MCF 10A (cell line): ENCODE data around the gene ADGRE3. TPM values are rescaled to one million over a fixed set of nuclear protein-coding genes. Genes with fewer than 3 reads are reported as not detected.

Experiments used
- BruUV-seq: library from RNA; stranded (reverse); fragments of 400-500 nt; replicated peaks from 2 replicates; lab custom pipeline; 2021; lab: Mats Ljungman, UMichigan
- CTCF ChIA-PET: fragments of 300-600 bp; sonication (Branson Sonifier 250); formaldehyde crosslinking; extraction: SDS; loops from one replicate; lab custom pipeline; 2021; ENCODE audit warnings: antibody characterized with exemption, inconsistent platforms; lab: Yijun Ruan, JAX
- POLR2A ChIA-PET: fragments of 300-600, 350-650 bp; sonication (Branson Sonifier 250); formaldehyde crosslinking; extraction: SDS; loops from one replicate; lab custom pipeline; 2020; ENCODE audit warnings: antibody characterized with exemption, inconsistent platforms; lab: Yijun Ruan, JAX
- DNase-seq: peaks from one replicate; pipeline ENCODE4 v3.0.0-alpha.2; 2018; ENCODE audit not compliant: unreplicated experiment
- H3K27ac Mint-ChIP-seq: one replicate; pipeline ENCODE4 v1.8.0; 2022; ENCODE audit warnings: mild to moderate bottlenecking, low read depth, mixed read lengths; ENCODE audit not compliant: unreplicated experiment
- H3K27me3 Mint-ChIP-seq: one replicate; pipeline ENCODE4 v1.8.0; 2022; ENCODE audit warnings: mixed read lengths; ENCODE audit not compliant: insufficient read depth, unreplicated experiment
- H3K36me3 Mint-ChIP-seq: one replicate; pipeline ENCODE4 v1.8.0; 2022; ENCODE audit warnings: mild to moderate bottlenecking, moderate library complexity, mixed read lengths; ENCODE audit not compliant: insufficient read depth, unreplicated experiment
- H3K4me1 Mint-ChIP-seq: one replicate; pipeline ENCODE4 v1.8.0; 2022; ENCODE audit warnings: mixed read lengths; ENCODE audit not compliant: insufficient read depth, unreplicated experiment
- H3K4me3 Mint-ChIP-seq: one replicate; pipeline ENCODE4 v1.8.0; 2022; ENCODE audit warnings: mild to moderate bottlenecking, moderate library complexity, mixed read lengths; ENCODE audit not compliant: unreplicated experiment
- H3K9me3 Mint-ChIP-seq: one replicate; pipeline ENCODE4 v1.8.0; 2022; ENCODE audit warnings: mixed read lengths; ENCODE audit not compliant: unreplicated experiment
- intact Hi-C: fragments of 100-400 bp; cut with micrococcal nuclease; formaldehyde crosslinking; loops from 2 replicates; pipeline ENCODE4 v1.14.1; 2022
- total RNA-seq: library from RNA; stranded (reverse); gene quantifications from 2 replicates; pipeline ENCODE4 v1.2.3, GENCODE V29; 2022
- TF ChIP-seq, protein P1 (sequence below): fragments of 200-600 bp; IDR thresholded peaks from one replicate; pipeline ENCODE4 v1.8.0; 2022; ENCODE audit warnings: antibody characterized with exemption, mild to moderate bottlenecking; ENCODE audit not compliant: unreplicated experiment

Gene ADGRE3
- total RNA-seq, 1 experiment from 2014 or later: not detected

DNA sequence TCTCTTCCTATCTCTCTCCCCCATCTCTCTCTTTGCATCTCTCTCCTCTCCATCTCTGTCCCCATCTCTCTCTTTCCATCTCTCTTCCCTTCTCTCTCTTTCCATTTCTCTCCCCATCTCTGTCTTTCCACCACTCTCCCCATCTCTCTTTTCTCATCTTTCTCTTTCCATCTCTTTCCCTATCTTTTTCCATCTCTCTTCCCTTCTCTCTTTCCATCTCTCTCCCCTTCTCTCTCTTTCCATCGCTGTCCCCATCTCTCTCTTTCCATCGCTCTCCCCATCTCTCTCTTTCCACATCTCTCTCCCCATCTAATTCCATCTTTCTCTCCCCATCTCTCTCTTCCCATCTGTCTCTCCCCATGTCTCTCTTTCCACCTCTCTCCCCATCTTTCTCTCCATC lies 24.5 kb downstream of the ADGRE3 start:
- CTCF ChIA-PET: no interaction called here
- no peaks in the 10 kb centered on the region for H3K36me3 Mint-ChIP-seq
- no peak for DNase-seq
- TF ChIP-seq, protein P1, sequence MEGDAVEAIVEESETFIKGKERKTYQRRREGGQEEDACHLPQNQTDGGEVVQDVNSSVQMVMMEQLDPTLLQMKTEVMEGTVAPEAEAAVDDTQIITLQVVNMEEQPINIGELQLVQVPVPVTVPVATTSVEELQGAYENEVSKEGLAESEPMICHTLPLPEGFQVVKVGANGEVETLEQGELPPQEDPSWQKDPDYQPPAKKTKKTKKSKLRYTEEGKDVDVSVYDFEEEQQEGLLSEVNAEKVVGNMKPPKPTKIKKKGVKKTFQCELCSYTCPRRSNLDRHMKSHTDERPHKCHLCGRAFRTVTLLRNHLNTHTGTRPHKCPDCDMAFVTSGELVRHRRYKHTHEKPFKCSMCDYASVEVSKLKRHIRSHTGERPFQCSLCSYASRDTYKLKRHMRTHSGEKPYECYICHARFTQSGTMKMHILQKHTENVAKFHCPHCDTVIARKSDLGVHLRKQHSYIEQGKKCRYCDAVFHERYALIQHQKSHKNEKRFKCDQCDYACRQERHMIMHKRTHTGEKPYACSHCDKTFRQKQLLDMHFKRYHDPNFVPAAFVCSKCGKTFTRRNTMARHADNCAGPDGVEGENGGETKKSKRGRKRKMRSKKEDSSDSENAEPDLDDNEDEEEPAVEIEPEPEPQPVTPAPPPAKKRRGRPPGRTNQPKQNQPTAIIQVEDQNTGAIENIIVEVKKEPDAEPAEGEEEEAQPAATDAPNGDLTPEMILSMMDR: no peak
- no peak overlapping the region for H3K4me3 Mint-ChIP-seq
- H3K27ac Mint-ChIP-seq: no peak overlapping the region
- POLR2A ChIA-PET: no interaction called here
- H3K27me3 Mint-ChIP-seq: peaks cover 30% of the 10 kb centered on the region
- no peaks in the 10 kb centered on the region for H3K4me1 Mint-ChIP-seq
- peaks cover 22% of the 10 kb centered on the region for H3K9me3 Mint-ChIP-seq
- BruUV-seq: no TSS peak
- intact Hi-C loops: no loop called here

DNA sequence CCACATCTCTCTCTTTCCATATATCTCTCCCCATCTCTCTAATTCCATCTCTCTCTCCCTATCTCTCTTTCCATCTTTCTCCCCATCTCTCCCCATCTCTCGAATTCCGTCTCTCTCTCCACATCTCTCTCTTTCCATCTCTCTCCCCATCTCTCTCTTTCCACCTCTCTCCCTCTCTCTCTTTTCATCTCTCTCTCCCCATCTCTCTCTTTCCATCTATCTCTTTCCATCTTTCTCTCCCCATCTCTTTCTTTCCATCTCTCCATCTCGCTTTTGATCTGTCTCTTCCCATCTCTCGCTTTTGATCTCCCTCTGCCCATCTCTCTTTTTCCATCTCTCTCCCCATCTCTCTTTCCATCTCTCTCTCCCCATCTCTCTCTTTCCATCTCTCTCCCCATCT lies 25.6 kb downstream of the ADGRE3 start:
- Mint-ChIP-seq H3K9me3 (peaks cover 22% of the 10 kb centered on the region), H3K27ac (no peak overlapping the region), H3K36me3 (no peaks in the 10 kb centered on the region), H3K27me3 (peaks cover 30% of the 10 kb centered on the region), H3K4me1 (no peaks in the 10 kb centered on the region), H3K4me3 (no peak overlapping the region)
- intact Hi-C loops: no loop called here
- BruUV-seq: no TSS peak
- TF ChIP-seq, protein P1: no peak
- ChIA-PET CTCF (no interaction called here), POLR2A (no interaction called here)
- no peak for DNase-seq

DNA sequence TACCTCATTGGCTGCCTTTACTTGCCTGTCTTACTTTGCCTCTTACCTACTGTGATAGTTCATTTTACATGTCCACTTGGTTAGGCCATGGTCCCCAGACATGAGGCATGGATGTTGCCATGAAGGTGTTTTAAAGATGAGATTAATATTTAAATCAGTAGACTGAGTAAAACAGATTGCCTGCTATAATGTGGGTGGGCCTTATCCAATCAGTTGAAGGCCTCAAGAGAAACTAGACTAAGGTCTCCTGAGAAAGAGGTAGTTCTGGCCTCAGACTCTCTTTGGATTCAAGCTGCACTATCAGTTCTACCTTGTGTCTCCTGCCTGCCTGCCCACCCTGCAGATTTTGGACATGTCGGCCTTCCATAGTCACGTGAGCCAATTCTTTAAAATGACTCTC lies 26.1 kb downstream of the ADGRE3 start:
- Mint-ChIP-seq H3K36me3 (no peaks in the 10 kb centered on the region), H3K4me3 (no peak overlapping the region), H3K27me3 (peaks cover 30% of the 10 kb centered on the region), H3K27ac (no peak overlapping the region), H3K9me3 (peaks cover 22% of the 10 kb centered on the region), H3K4me1 (no peaks in the 10 kb centered on the region)
- ChIA-PET POLR2A (interaction anchor here (1.1 kb wide), 1 partner anchor 9 kb away, joined by 3 read pairs; no protein-coding TSS in a partner anchor), CTCF (no interaction called here)
- no peak for DNase-seq
- TF ChIP-seq, protein P1: no peak
- no TSS peak for BruUV-seq
- intact Hi-C loops: no loop called here

DNA sequence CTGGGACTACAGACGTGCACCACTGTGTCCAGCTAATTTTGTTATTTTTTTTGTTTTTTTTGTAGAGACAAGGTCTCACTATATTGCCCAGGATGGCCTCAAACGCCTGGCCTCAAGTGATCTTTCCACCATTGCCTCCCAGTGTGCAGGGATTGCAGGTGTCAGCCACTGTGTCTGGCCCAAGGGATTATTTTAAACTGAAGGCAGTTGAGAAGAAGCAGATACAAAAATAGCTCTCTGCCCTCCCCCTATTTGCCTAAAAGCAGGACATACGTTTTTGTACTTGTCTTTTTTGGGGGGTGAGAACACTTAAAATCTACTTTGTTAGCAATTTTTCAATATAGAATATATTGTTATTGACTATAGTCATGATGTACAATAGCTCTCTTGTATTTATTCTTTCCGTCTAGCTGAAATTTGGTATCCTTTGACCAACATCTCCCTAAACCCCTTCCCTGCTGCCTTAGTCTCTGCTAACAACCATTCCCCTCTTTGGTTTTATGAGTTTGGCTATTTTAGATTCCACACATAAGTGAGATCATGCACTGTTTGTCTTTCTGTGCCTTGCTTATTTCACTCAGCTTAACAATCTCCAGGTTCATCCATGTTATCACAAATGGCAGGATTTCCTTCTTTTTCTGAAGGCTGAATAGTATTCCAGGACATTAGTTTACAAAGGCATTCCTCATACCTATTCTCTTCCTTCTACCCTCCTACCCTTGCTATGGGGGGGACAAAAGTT lies 34.9 kb downstream of the ADGRE3 start:
- CTCF ChIA-PET: interaction anchor here (0.6 kb wide), 2 partner anchors 28 to 412 kb away, joined by 4 read pairs; no protein-coding TSS in a partner anchor
- BruUV-seq: no TSS peak
- Mint-ChIP-seq H3K27ac (no peak overlapping the region), H3K4me1 (no peaks in the 10 kb centered on the region), H3K36me3 (no peaks in the 10 kb centered on the region), H3K4me3 (no peak overlapping the region), H3K27me3 (peaks cover 12% of the 10 kb centered on the region), H3K9me3 (peaks cover 23% of the 10 kb centered on the region)
- POLR2A ChIA-PET: interaction anchor here (0.9 kb wide), 1 partner anchor 8 kb away, joined by 3 read pairs; no protein-coding TSS in a partner anchor
- TF ChIP-seq, protein P1: no peak
- intact Hi-C loops: no loop called here
- DNase-seq: no peak
